Stimulated activated CD4-positive, alpha-beta T cell treated with anti-CD3 and anti-CD28 coated beads, Interleukin-15, amount 100 ng/mL, for 24 hours (primary cell): ENCODE measurements around the gene RASD1.
"Not testable (repeated sequence)": the region's sequence is repeated elsewhere in the genome, so short reads cannot be mapped to it uniquely, and the experiment has no call there.

Experiments used
- DNase-seq: peaks from one replicate; pipeline ENCODE4 v3.0.0-alpha.2; 2020

Gene RASD1

GRCh38 chr17:17495536-17496188 lies 533 bp downstream of the RASD1 start:
- DNase-seq: peak; percentile 48

- DNase-seq: peak; percentile 43
These were observed 1.2 kb downstream of the RASD1 start for GRCh38 chr17:17494870-17495535.

GRCh38 chr17:17494499-17494869 lies 1.7 kb downstream of the RASD1 start:
- no peak for DNase-seq

- DNase-seq: no peak
These were observed 2.2 kb downstream of the RASD1 start for GRCh38 chr17:17493986-17494466.

GRCh38 chr17:17493249-17493985 lies 2.8 kb downstream of the RASD1 start:
- no peak for DNase-seq

- no peak for DNase-seq
These were observed 3.6 kb downstream of the RASD1 start for GRCh38 chr17:17492571-17492970.

- no peak for DNase-seq
These were observed 4.1 kb downstream of the RASD1 start for GRCh38 chr17:17492085-17492484.

GRCh38 chr17:17491546-17491988 lies 4.6 kb downstream of the RASD1 start:
- DNase-seq: no peak

- DNase-seq: no peak
These were observed 5.1 kb downstream of the RASD1 start for GRCh38 chr17:17491031-17491471.

GRCh38 chr17:17487998-17488397 lies 8.2 kb downstream of the RASD1 start:
- DNase-seq: no peak

- DNase-seq: not testable (repeated sequence)
These were observed 9.8 kb downstream of the RASD1 start for GRCh38 chr17:17486416-17486815.

- no peak for DNase-seq
These were observed 10.8 kb downstream of the RASD1 start for GRCh38 chr17:17485420-17485819.

- DNase-seq: peak; percentile 70
These were observed 11.7 kb downstream of the RASD1 start for GRCh38 chr17:17484451-17484899.

GRCh38 chr17:17481860-17482259 lies 14.3 kb downstream of the RASD1 start:
- no peak for DNase-seq

GRCh38 chr17:17480593-17481148 lies 15.5 kb downstream of the RASD1 start:
- no peak for DNase-seq

GRCh38 chr17:17479209-17479608 lies 17.0 kb downstream of the RASD1 start:
- DNase-seq: no peak

GRCh38 chr17:17476865-17477467 lies 19.2 kb downstream of the RASD1 start, which contains the start of gene MED9:
Gene MED9 (plus strand): TSS chr17:17477000. CDS start chr17:17477042, 42 bp downstream.
- DNase-seq: peak; percentile 96

GRCh38 chr17:17474341-17474740 lies 21.9 kb downstream of the RASD1 start:
- DNase-seq: no peak

GRCh38 chr17:17472333-17472920 lies 23.8 kb downstream of the RASD1 start:
- no peak for DNase-seq

- DNase-seq: no peak
These were observed 26.2 kb downstream of the RASD1 start for GRCh38 chr17:17469996-17470395.

GRCh38 chr17:17469358-17469757 lies 26.8 kb downstream of the RASD1 start:
- no peak for DNase-seq
